PC-3 (cell line): Measurements from ENCODE around the gene ARHGAP26. TPM values are rescaled to one million over a fixed set of nuclear protein-coding genes. Genes with fewer than 3 reads are reported as not detected.

Source experiments
- ATAC-seq: fragments of 200-7000 bp; cut with Tn5 transposase; 2 replicates; pipeline ENCODE4 v1.9.1; 2020; ENCODE audit warnings: mild to moderate bottlenecking, moderate library complexity
- BruUV-seq: library from RNA; stranded (reverse); fragments of 400-500 nt; replicated peaks from 2 replicates; lab custom pipeline; 2021; lab: Mats Ljungman, UMichigan
- CTCF ChIA-PET: fragments of 300-600 bp; sonication (Branson Sonifier 250); formaldehyde crosslinking; loops from one replicate; lab custom pipeline; 2022; ENCODE audit warnings: antibody characterized with exemption; lab: Charles Lee
- POLR2A ChIA-PET: fragments of 300-600 bp; sonication (Branson Sonifier 250); formaldehyde crosslinking; loops from one replicate; lab custom pipeline; 2022; ENCODE audit warnings: antibody characterized with exemption; ENCODE audit not compliant: unreplicated experiment; lab: Charles Lee
- DNase-seq: peaks from one replicate; pipeline ENCODE4 v3.0.0-alpha.2; 2015
- H2AFZ ChIP-seq: fragments of 300-600 bp; sonication (generic); 2 replicates; pipeline ENCODE4 v1.6.0; 2016; ENCODE audit warnings: antibody characterized with exemption, low read length
- H3F3A ChIP-seq: fragments of 300-600 bp; sonication (generic); one replicate; pipeline ENCODE4 v1.6.0; 2017; ENCODE audit warnings: antibody characterized with exemption, low read length, control low read depth, mild to moderate bottlenecking; ENCODE audit not compliant: unreplicated experiment
- H3K27ac ChIP-seq: fragments of 300-600 bp; sonication (generic); 2 replicates; pipeline ENCODE4 v1.5.1; 2016; ENCODE audit warnings: mild to moderate bottlenecking, low read length
- H3K27me3 ChIP-seq: fragments of 300-600 bp; sonication (generic); 2 replicates; pipeline ENCODE4 v1.6.1; 2016; ENCODE audit warnings: low read length, mixed read lengths
- H3K36me3 ChIP-seq: fragments of 300-600 bp; sonication (generic); 2 replicates; pipeline ENCODE4 v1.6.1; 2016; ENCODE audit warnings: low read depth, mixed run types, low read length, mixed read lengths
- H3K4me1 ChIP-seq: fragments of 300-600 bp; sonication (generic); 2 replicates; pipeline ENCODE4 v1.5.1; 2016; ENCODE audit warnings: low read length; ENCODE audit not compliant: insufficient read depth
- H3K4me2 ChIP-seq: fragments of 300-600 bp; sonication (generic); 2 replicates; pipeline ENCODE4 v1.6.0; 2016; ENCODE audit warnings: low read length
- H3K4me3 ChIP-seq: fragments of 300-600 bp; sonication (generic); 2 replicates; pipeline ENCODE4 v1.5.1; 2016; ENCODE audit warnings: mild to moderate bottlenecking, low read length, mixed read lengths
- H3K79me2 ChIP-seq: fragments of 300-600 bp; sonication (generic); 2 replicates; pipeline ENCODE4 v1.6.1; 2017; ENCODE audit warnings: low read length, mixed read lengths
- H3K9ac ChIP-seq: fragments of 300-600 bp; sonication (generic); 2 replicates; pipeline ENCODE4 v1.6.0; 2016; ENCODE audit warnings: mild to moderate bottlenecking, low read length
- H3K9me2 ChIP-seq: fragments of 300-600 bp; sonication (generic); replicated peaks from 2 replicates; pipeline ENCODE4 v1.6.1; 2016; ENCODE audit warnings: mixed run types, low read length, mixed read lengths
- H3K9me3 ChIP-seq: fragments of 300-600 bp; sonication (generic); 2 replicates; pipeline ENCODE4 v1.6.1; 2016; ENCODE audit warnings: low read length, mixed read lengths
- H4K20me1 ChIP-seq: fragments of 300-600 bp; sonication (generic); 2 replicates; pipeline ENCODE4 v1.6.1; 2016; ENCODE audit warnings: low read length, mixed read lengths
- CTCF ChIP-seq: fragments of 300-600 bp; sonication (generic); conservative IDR thresholded peaks from 2 replicates; pipeline ENCODE4 v1.5.1; 2017; ENCODE audit warnings: antibody characterized with exemption, low read depth, mild to moderate bottlenecking, low read length
- EZH2 ChIP-seq: fragments of 300-600 bp; sonication (generic); IDR thresholded peaks from one replicate; pipeline ENCODE4 v1.6.1; 2017; ENCODE audit warnings: antibody characterized with exemption, mild to moderate bottlenecking, low read length; ENCODE audit not compliant: unreplicated experiment
- EZH2phosphoT487 ChIP-seq: fragments of 300-600 bp; sonication (generic); IDR thresholded peaks from 2 replicates; pipeline ENCODE4 v1.6.1; 2018; ENCODE audit warnings: mild to moderate bottlenecking, antibody characterized with exemption, low read length, borderline replicate concordance
- intact Hi-C: fragments of 100-400 bp; cut with micrococcal nuclease; formaldehyde crosslinking; loops from 2 replicates; pipeline ENCODE4 v1.9.0; 2023
- total RNA-seq: library from RNA; depleted of rRNA; stranded (reverse); fragments of >200 nt; gene quantifications from 2 replicates; pipeline ENCODE4 v1.2.3, GENCODE V29; 2014

ARHGAP26 gene
- total RNA-seq, 1 experiment from 2014 or later: 11.7 TPM

- no peak overlapping the region for H3K4me3 ChIP-seq
- no peaks in the 10 kb centered on the region for H3K36me3 ChIP-seq
- no peak overlapping the region for H2AFZ ChIP-seq
- H3K9me2 ChIP-seq: no peaks in the 10 kb centered on the region
- no peaks in the 10 kb centered on the region for H3F3A ChIP-seq
- no peaks in the 10 kb centered on the region; the same call in 1 of the 2 replicates for H3K4me1 ChIP-seq
- no TSS peak for BruUV-seq
- no peak for ATAC-seq
- H3K79me2 ChIP-seq: no peaks in the 10 kb centered on the region
- no peaks in the 10 kb centered on the region for H4K20me1 ChIP-seq
- no peak overlapping the region for H3K4me2 ChIP-seq
- ChIA-PET POLR2A (no interaction called here), CTCF (no interaction called here)
- no peak for DNase-seq
- H3K9ac ChIP-seq: no peak overlapping the region
- H3K27me3 ChIP-seq: no peaks in the 10 kb centered on the region
- TF ChIP-seq EZH2: no peak
- TF ChIP-seq CTCF: no peak
- no peak for TF ChIP-seq EZH2phosphoT487
- intact Hi-C loops: loop anchor here (5.0 kb wide), 2 partner anchors 113 to 203 kb away; partner anchors contain the start of gene NR3C1
- H3K27ac ChIP-seq: no peak overlapping the region
- H3K9me3 ChIP-seq: no peaks in the 10 kb centered on the region
Observed at GRCh38 chr5:143199161-143199560, 429.0 kb downstream of the ARHGAP26 start.

- TF ChIP-seq CTCF (no peak), EZH2 (no peak), EZH2phosphoT487 (no peak)
- intact Hi-C loops: loop anchor here (5.0 kb wide), 2 partner anchors 112 to 202 kb away; partner anchors contain the start of gene NR3C1
- no peaks in the 10 kb centered on the region for H3K36me3 ChIP-seq
- no peaks in the 10 kb centered on the region for H3K79me2 ChIP-seq
- no peaks in the 10 kb centered on the region for H4K20me1 ChIP-seq
- BruUV-seq: no TSS peak
- no peak overlapping the region for H3K4me2 ChIP-seq
- ATAC-seq (no peak), DNase-seq (no peak)
- no peaks in the 10 kb centered on the region; the same call in 1 of the 2 replicates for H3K4me1 ChIP-seq
- no peaks in the 10 kb centered on the region for H3K27me3 ChIP-seq
- no peak overlapping the region for H3K27ac ChIP-seq
- no peaks in the 10 kb centered on the region for H3K9me2 ChIP-seq
- H2AFZ ChIP-seq: no peak overlapping the region
- no peak overlapping the region for H3K9ac ChIP-seq
- ChIA-PET CTCF (no interaction called here), POLR2A (no interaction called here)
- H3K4me3 ChIP-seq: no peak overlapping the region
- H3K9me3 ChIP-seq: no peaks in the 10 kb centered on the region
- no peaks in the 10 kb centered on the region for H3F3A ChIP-seq
Observed at GRCh38 chr5:143199843-143200242, 429.7 kb downstream of the ARHGAP26 start.

- intact Hi-C loops: no loop called here
- CTCF ChIA-PET: no interaction called here
- POLR2A ChIA-PET: no interaction called here
- Histone ChIP-seq H3K4me3 (no peak overlapping the region), H3K79me2 (no peaks in the 10 kb centered on the region), H3K27ac (no peak overlapping the region), H3K36me3 (no peaks in the 10 kb centered on the region), H3K4me2 (no peak overlapping the region), H3K4me1 (peaks cover 4% of the 10 kb centered on the region; the same call in 1 of the 2 replicates), H3K9ac (no peak overlapping the region), H2AFZ (no peak overlapping the region), H3K27me3 (no peaks in the 10 kb centered on the region), H3K9me2 (no peaks in the 10 kb centered on the region), H3F3A (no peaks in the 10 kb centered on the region), H3K9me3 (no peaks in the 10 kb centered on the region), H4K20me1 (no peaks in the 10 kb centered on the region)
- no peak for TF ChIP-seq EZH2
- TF ChIP-seq EZH2phosphoT487: no peak
- TF ChIP-seq CTCF: no peak
- BruUV-seq: no TSS peak
- DNase-seq: no peak
- ATAC-seq: no peak
Observed at GRCh38 chr5:143200781-143201398, 430.7 kb downstream of the ARHGAP26 start.
